Keratinocyte (primary cell): Measurements from ENCODE around the gene TIGD7. TPM values are rescaled to one million over a fixed set of nuclear protein-coding genes. Genes with fewer than 3 reads are reported as not detected.

ENCODE experiments used
- DNase-seq: peaks from one replicate; pipeline ENCODE4 v3.0.0-alpha.2; 2011; ENCODE audit warnings: low read depth, missing footprints, low spot score
- FAIRE-seq: peaks from 2 replicates; lab custom pipeline; 2011; peaks lifted over from hg19 to GRCh38; lab: Jason Lieb, UNC
- H2AFZ ChIP-seq: 2 replicates; pipeline ENCODE4 v1.6.0; 2012; ENCODE audit warnings: low read length, control low read depth, inconsistent platforms; ENCODE audit not compliant: control insufficient read depth
- H3K27ac ChIP-seq: 2 replicates; pipeline ENCODE4 v1.5.1; 2011; ENCODE audit warnings: low read length; ENCODE audit not compliant: control insufficient read depth, insufficient read depth
- H3K27me3 ChIP-seq: 3 replicates; pipeline ENCODE4 v1.6.0; 2011; ENCODE audit warnings: low read length; ENCODE audit not compliant: control insufficient read depth, insufficient read depth; ENCODE audit errors: extremely low read depth
- H3K36me3 ChIP-seq, 2 experiments: 2 replicates in 1 of 2; 3 replicates in 1 of 2; pipeline ENCODE4 v1.5.1; 2011; ENCODE audit warnings: low read length in 2 of 2, mild to moderate bottlenecking in 1 of 2; ENCODE audit not compliant: control insufficient read depth in 2 of 2, insufficient read depth in 2 of 2; ENCODE audit errors: extremely low read depth in 1 of 2
- H3K4me1 ChIP-seq: 3 replicates; pipeline ENCODE4 v1.5.1; 2011; ENCODE audit warnings: low read length; ENCODE audit not compliant: control insufficient read depth, insufficient read depth; ENCODE audit errors: extremely low read depth
- H3K4me2 ChIP-seq: 3 replicates; pipeline ENCODE4 v1.6.0; 2011; ENCODE audit warnings: low read depth, low read length; ENCODE audit not compliant: control insufficient read depth, insufficient read depth; ENCODE audit errors: extremely low read depth
- H3K4me3 ChIP-seq, 3 experiments: fragments of 200-600 bp in 1 of 3; sonication (generic) in 1 of 3; 2 replicates in 2 of 3; 3 replicates in 1 of 3; pipeline ENCODE4 v1.5.1; 2011 to 2016; ENCODE audit warnings: low read length in 3 of 3, mild to moderate bottlenecking in 3 of 3, control low read depth in 2 of 3, inconsistent platforms in 1 of 3, low read depth in 1 of 3, mixed read lengths in 1 of 3, mixed run types in 1 of 3, moderate library complexity in 1 of 3; ENCODE audit not compliant: control insufficient read depth in 2 of 3, insufficient read depth in 2 of 3; ENCODE audit errors: extremely low read depth in 1 of 3
- H3K79me2 ChIP-seq: 2 replicates; pipeline ENCODE4 v1.6.0; 2012; ENCODE audit warnings: low read length; ENCODE audit not compliant: control insufficient read depth, insufficient read depth
- H3K9ac ChIP-seq: 3 replicates; pipeline ENCODE4 v1.6.0; 2011; ENCODE audit warnings: low read length; ENCODE audit not compliant: control insufficient read depth, insufficient read depth; ENCODE audit errors: extremely low read depth
- H3K9me1 ChIP-seq: 3 replicates; pipeline ENCODE4 v1.6.0; 2011; ENCODE audit warnings: low read length; ENCODE audit not compliant: control insufficient read depth, insufficient read depth; ENCODE audit errors: extremely low read depth
- H3K9me3 ChIP-seq: 2 replicates; pipeline ENCODE4 v1.5.1; 2012; ENCODE audit warnings: low read depth, low read length; ENCODE audit not compliant: control insufficient read depth
- H4K20me1 ChIP-seq: 3 replicates; pipeline ENCODE4 v1.6.0; 2011; ENCODE audit warnings: low read length; ENCODE audit not compliant: control insufficient read depth, insufficient read depth; ENCODE audit errors: extremely low read depth
- EZH2 ChIP-seq: IDR thresholded peaks from one replicate; pipeline ENCODE4 v1.6.1; 2012; ENCODE audit warnings: inconsistent platforms, mild to moderate bottlenecking, low read length, moderate library complexity
- dilution Hi-C: fragments of 300-500 bp; cut with MboI; formaldehyde crosslinking; loops from one replicate; pipeline ENCODE4 v1.7.0; 2020; ENCODE audit warnings: low sequenced_read_pairs; ENCODE audit not compliant: extremely low pct_ligation_motif_present
- polyA minus RNA-seq, 3 experiments: library from RNA; depleted of rRNA, polyadenylated mRNA; stranded (reverse); fragments of >200 nt; gene quantifications; 1 replicate in 1 of 3; 2 replicates in 1 of 3; 3 replicates in 1 of 3; pipeline ENCODE4 v1.2.3, GENCODE V29; 2011
- polyA plus RNA-seq, 5 experiments: library from polyadenylated mRNA; depleted of rRNA in 3 of 5; stranded (reverse) in 3 of 5; stranded (forward) in 1 of 5; unstranded in 1 of 5; fragments of >200 nt; gene quantifications; 1 replicate in 1 of 5; 2 replicates in 3 of 5; 3 replicates in 1 of 5; pipeline versions ENCODE4 v1.2.1 to v1.2.3, GENCODE V29; 2011 to 2012; ENCODE audit warnings: missing spikeins in 2 of 5, low read depth in 1 of 5, low replicate concordance in 1 of 5
- TF ChIP-seq, protein P1 (sequence below), 3 experiments: IDR thresholded peaks in 1 of 3; conservative IDR thresholded peaks in 1 of 3; optimal IDR thresholded peaks in 1 of 3; 2 replicates in 2 of 3; 3 replicates in 1 of 3; pipeline versions ENCODE3 to v1.5.1; 2011; ENCODE audit warnings: low read length in 3 of 3, mild to moderate bottlenecking in 3 of 3, moderate library complexity in 2 of 3, control low read depth in 1 of 3, inconsistent platforms in 1 of 3; ENCODE audit not compliant: insufficient read depth in 2 of 3; ENCODE audit errors: extremely low read depth in 1 of 3

The TIGD7 gene, protein sequence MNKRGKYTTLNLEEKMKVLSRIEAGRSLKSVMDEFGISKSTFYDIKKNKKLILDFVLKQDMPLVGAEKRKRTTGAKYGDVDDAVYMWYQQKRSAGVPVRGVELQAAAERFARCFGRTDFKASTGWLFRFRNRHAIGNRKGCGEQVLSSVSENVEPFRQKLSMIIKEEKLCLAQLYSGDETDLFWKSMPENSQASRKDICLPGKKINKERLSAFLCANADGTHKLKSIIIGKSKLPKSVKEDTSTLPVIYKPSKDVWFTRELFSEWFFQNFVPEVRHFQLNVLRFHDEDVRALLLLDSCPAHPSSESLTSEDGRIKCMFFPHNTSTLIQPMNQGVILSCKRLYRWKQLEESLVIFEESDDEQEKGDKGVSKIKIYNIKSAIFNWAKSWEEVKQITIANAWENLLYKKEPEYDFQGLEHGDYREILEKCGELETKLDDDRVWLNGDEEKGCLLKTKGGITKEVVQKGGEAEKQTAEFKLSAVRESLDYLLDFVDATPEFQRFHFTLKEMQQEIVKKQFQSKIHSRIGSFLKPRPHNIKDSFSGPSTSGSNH
- polyA plus RNA-seq: 0.60 to 1.6 TPM (median 1.4 TPM) in 3 replicates
- polyA plus RNA-seq (2011; ENCODE audit: low read depth): 3.9 TPM
- 0.68 and 0.69 TPM in 2 replicates for polyA plus RNA-seq (2011; cell fraction: cytosol; rRNA removed)
- polyA plus RNA-seq (2011; cell fraction: nucleus; rRNA removed): 3.9 and 4.6 TPM in 2 replicates
- polyA plus RNA-seq (2012; ENCODE audit: low replicate concordance): 0.86 and 1.4 TPM in 2 replicates
- polyA minus RNA-seq: 0.66 to 2.1 TPM in 2 of 3 replicates, not detected in the other
- polyA minus RNA-seq (2011; cell fraction: cytosol; rRNA and poly(A)+ RNA removed): not detected
- 1.4 and 5.1 TPM in 2 replicates for polyA minus RNA-seq (2011; cell fraction: nucleus; rRNA and poly(A)+ RNA removed)

DNA sequence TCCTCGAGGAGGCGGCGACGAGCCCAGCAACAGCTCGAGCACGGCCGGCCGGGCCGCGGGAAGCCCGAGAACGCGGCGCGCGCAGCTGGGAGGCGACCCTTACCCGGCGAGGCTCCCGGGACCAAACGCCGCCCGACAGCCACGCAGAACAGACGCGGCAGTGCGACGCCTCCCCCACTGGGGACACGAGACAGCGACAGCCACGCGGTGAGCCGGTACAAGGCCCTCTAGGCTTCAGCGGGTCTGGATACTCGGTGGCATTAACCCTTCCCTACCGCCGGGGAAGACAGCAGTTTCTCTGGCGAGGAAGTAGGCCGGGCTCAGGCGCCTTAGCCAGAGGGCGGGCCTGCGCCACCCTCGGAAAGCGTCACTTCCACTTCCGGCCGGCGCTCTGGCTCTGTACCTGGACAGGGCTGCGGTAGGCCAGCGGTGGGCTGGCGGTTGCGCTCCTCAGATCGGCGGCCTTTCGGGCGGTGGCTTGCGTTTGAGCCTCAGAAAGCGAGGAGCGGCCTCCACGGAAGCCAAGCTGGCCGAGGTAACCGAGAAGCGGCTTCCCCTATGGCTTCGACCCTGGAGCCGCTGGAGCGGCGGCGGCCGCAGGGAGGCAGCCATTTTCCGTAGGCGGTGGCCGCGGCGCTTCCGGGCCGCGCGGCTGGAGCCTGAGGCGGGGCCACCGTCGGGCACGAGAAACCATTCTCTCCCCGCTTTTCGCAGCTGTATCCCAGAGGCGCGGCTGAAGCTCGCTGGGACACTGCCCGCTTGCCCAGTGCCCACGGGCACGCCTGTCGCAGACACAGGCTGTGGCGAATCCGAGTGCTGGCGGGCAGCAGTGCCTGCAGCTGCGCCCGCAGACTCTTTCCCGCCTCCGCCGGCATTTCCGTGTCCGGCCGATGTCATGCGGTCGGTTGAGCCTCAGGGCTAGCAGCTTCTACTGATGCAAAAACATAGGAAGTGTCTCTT lies at the start of gene TIGD7, which contains the start of gene ZNF75A:
TSS of gene TIGD7 (minus strand) at position 322 of the 960 bp plus-strand sequence. CDS start 4,816 bp downstream, outside the sequence.
TSS of gene ZNF75A (plus strand) at position 389 of the 960 bp plus-strand sequence. CDS start 2,932 bp downstream, outside the sequence.
- H3K4me1 ChIP-seq: peaks cover 9% of the 10 kb centered on the region
- no peaks in the 10 kb centered on the region for H3K9me1 ChIP-seq
- peaks cover 11 to 15% of the 10 kb centered on the region in 2 experiments for H3K36me3 ChIP-seq
- no peaks in the 10 kb centered on the region for H3K27me3 ChIP-seq
- peaks cover 13% of the 10 kb centered on the region for H3K9me3 ChIP-seq
- no peaks in the 10 kb centered on the region for H4K20me1 ChIP-seq
- H3K4me2 ChIP-seq: peak within 1 kb of the TSS; percentile 85
- peaks cover 6% of the 10 kb centered on the region for H3K79me2 ChIP-seq
- DNase-seq: peak; percentile 21
- peak within 1 kb of the TSS; percentile 82 for H3K9ac ChIP-seq
- dilution Hi-C loops: no loop called here
- TF ChIP-seq, protein P1, sequence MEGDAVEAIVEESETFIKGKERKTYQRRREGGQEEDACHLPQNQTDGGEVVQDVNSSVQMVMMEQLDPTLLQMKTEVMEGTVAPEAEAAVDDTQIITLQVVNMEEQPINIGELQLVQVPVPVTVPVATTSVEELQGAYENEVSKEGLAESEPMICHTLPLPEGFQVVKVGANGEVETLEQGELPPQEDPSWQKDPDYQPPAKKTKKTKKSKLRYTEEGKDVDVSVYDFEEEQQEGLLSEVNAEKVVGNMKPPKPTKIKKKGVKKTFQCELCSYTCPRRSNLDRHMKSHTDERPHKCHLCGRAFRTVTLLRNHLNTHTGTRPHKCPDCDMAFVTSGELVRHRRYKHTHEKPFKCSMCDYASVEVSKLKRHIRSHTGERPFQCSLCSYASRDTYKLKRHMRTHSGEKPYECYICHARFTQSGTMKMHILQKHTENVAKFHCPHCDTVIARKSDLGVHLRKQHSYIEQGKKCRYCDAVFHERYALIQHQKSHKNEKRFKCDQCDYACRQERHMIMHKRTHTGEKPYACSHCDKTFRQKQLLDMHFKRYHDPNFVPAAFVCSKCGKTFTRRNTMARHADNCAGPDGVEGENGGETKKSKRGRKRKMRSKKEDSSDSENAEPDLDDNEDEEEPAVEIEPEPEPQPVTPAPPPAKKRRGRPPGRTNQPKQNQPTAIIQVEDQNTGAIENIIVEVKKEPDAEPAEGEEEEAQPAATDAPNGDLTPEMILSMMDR (optimal IDR thresholded peaks at IDR 0.05 in 1 of 3, IDR thresholded peaks at IDR 0.05 in 1 of 3, conservative IDR thresholded peaks at IDR 0.05 in 1 of 3; ENCODE audit: extremely low read depth in 1 of 3, insufficient read depth in 2 of 3, low read length in 3 of 3): peak in 2 of 3 experiments; percentile 5 to 7
- no peak for TF ChIP-seq EZH2
- peak within 1 kb of the TSS; percentile 75 for H3K27ac ChIP-seq
- H2AFZ ChIP-seq: peak within 1 kb of the TSS; percentile 96
- no peak for FAIRE-seq
- H3K4me3 ChIP-seq: peak within 1 kb of the TSS; percentile 60 to 81 (median 80)

DNA sequence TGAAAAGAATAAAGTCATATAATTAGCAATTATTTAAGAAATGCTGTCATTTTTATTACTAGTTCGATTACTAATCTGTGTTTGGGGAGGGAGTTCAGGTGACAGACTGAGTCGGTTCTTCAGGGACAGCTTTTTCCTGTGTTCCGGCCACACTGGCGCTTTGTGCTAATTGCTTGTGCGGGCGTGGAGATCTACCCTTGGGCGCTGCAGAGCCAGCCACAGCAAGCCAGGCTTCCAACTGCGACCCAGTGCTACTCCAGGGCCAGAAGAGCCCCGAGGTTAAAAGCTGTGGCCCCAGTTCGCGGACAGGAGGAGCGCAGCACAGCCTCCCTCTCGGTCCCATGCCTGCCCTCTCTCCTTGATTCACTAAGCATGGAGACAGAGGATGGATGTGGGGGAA lies 43.9 kb upstream of the TIGD7 start:
- Histone ChIP-seq H3K4me1 (no peaks in the 10 kb centered on the region), H3K9ac (no peak overlapping the region), H3K4me2 (no peak overlapping the region), H3K79me2 (no peaks in the 10 kb centered on the region), H3K27me3 (no peaks in the 10 kb centered on the region), H3K9me3 (no peaks in the 10 kb centered on the region), H3K36me3 (no peaks in the 10 kb centered on the region), H3K4me3 (no peak overlapping the region), H2AFZ (no peak overlapping the region), H4K20me1 (no peaks in the 10 kb centered on the region), H3K9me1 (no peaks in the 10 kb centered on the region), H3K27ac (no peak overlapping the region)
- dilution Hi-C loops: no loop called here
- FAIRE-seq (no peak), DNase-seq (no peak)
- no peak for TF ChIP-seq EZH2
- TF ChIP-seq, protein P1 (optimal IDR thresholded peaks at IDR 0.05 in 1 of 3, IDR thresholded peaks at IDR 0.05 in 1 of 3, conservative IDR thresholded peaks at IDR 0.05 in 1 of 3; ENCODE audit: extremely low read depth in 1 of 3, insufficient read depth in 2 of 3, low read length in 3 of 3): no peak
